ENCODE measurements around the gene MYLK2.

GRCh38 chr20:31843288-31843687, 24.1 kb downstream of the MYLK2 start:
- TF ChIP-seq CTCF (IDR thresholded peaks at IDR 0.05) (no peak), POLR2A (IDR thresholded peaks at IDR 0.05; ENCODE audit: low read depth) (no peak)

Data from esophagus muscularis mucosa (tissue), 3 donors.